GM21723 (cell line): ENCODE data around the gene AKAP6.

Experiments used
- ATAC-seq: cut with Tn5 transposase; IDR thresholded peaks from one replicate; pipeline ENCODE4 v1.9.1; 2021; ENCODE audit warnings: mild to moderate bottlenecking, moderate library complexity; ENCODE audit not compliant: unreplicated experiment

Gene AKAP6, protein sequence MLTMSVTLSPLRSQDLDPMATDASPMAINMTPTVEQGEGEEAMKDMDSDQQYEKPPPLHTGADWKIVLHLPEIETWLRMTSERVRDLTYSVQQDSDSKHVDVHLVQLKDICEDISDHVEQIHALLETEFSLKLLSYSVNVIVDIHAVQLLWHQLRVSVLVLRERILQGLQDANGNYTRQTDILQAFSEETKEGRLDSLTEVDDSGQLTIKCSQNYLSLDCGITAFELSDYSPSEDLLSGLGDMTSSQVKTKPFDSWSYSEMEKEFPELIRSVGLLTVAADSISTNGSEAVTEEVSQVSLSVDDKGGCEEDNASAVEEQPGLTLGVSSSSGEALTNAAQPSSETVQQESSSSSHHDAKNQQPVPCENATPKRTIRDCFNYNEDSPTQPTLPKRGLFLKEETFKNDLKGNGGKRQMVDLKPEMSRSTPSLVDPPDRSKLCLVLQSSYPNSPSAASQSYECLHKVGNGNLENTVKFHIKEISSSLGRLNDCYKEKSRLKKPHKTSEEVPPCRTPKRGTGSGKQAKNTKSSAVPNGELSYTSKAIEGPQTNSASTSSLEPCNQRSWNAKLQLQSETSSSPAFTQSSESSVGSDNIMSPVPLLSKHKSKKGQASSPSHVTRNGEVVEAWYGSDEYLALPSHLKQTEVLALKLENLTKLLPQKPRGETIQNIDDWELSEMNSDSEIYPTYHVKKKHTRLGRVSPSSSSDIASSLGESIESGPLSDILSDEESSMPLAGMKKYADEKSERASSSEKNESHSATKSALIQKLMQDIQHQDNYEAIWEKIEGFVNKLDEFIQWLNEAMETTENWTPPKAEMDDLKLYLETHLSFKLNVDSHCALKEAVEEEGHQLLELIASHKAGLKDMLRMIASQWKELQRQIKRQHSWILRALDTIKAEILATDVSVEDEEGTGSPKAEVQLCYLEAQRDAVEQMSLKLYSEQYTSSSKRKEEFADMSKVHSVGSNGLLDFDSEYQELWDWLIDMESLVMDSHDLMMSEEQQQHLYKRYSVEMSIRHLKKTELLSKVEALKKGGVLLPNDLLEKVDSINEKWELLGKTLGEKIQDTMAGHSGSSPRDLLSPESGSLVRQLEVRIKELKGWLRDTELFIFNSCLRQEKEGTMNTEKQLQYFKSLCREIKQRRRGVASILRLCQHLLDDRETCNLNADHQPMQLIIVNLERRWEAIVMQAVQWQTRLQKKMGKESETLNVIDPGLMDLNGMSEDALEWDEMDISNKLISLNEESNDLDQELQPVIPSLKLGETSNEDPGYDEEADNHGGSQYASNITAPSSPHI (N-terminal part only)

DNA sequence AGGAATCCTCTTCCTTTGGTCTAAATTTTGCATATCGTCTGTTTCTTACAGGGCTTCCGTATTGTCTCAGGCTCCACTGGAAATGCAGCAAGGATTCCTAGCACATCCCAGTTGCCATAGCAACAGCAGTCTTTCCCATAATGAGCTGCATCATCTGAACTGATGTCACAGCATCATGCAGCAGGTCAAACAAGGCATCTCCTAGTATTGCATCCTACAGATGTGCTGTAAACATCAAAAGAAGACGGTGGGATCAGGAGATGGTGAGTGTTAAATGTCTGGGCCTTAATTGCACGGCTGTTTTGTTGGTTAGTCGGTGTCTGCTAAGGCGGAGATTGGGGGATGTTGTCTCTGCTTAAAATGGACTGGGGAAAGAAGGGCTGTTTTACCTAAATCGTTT, at the start of gene AKAP6:
Gene AKAP6 (plus strand): TSS at position 153 of the 400 bp plus-strand sequence. CDS start 104,196 bp downstream, outside the sequence.
- no peak for ATAC-seq

DNA sequence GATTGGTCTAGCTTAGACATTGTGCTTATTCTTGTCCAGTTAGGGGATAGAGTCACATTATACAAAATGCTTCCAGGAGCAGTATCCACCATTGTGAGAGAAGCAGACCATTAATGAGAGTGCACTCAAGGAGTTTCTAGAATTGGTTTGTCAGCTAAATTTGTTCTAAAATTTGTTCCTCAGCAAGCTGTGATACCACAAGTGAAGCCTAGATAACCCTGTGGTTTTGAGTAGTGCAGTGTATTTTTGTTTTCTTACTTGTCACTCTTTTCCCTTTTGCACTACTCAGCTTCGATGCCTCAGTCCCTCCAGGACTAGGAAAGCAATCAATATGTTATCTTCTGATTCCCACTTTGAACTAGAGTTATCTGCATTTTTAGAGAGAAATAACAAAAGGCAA, 42.5 kb upstream of the AKAP6 start:
- ATAC-seq: no peak

DNA sequence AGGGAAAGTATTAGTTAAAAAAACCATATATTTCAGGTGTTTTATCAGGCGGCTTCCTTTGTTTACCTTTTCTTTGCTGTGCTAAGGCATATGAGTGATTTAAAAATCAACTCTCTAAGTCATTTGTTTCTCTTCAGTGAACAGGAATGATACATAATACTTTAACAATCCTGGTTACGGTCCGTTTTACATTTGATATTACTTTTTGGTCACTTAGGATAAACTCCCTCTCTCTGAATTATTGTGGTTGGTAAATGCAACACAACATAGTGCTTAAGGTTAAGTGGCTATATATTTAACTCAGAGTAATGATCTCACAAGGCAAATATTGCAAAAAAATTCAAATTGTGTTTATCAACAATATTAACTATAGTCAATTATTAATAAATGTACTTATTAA, 32.7 kb upstream of the AKAP6 start:
- no peak for ATAC-seq

DNA sequence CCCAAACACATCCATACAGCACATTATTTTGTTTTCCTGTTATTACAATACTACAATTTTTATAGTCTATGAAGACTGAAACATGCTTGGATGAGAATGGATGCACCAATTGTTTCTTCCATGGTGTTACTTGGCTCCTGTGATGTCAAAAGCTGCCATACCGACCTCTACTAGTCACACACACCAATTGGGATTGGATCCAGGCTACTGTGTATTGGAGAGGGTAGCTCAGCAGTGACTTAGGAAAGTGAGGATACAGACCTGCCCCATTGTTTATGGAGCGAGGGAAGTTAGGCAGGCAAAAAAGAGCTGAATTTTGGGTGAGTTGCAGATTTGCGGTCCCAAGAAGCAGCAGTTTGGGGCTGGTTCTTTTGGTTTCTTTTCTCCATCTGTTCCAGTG, 30.8 kb upstream of the AKAP6 start:
- no peak for ATAC-seq

DNA sequence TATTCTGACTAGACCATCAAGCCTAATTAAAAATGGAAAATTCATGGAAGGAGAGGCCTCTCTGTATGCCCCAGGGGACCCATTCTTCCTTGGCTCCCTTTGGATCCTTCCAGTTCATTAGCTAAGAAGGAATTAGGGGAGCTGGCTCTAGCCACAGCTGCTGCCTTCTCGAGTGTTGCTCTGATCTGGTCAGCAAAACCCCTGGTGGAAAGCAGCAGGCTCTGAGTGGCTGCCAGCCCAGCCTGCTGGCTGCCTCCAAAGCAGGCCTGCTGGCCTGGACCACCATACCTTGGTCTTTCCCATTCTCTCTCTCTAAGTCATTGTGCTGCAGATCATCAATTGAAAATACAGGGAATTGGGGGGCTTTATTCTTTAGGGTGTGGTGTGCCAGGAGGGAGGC, 29.0 kb upstream of the AKAP6 start:
- ATAC-seq: no peak

DNA sequence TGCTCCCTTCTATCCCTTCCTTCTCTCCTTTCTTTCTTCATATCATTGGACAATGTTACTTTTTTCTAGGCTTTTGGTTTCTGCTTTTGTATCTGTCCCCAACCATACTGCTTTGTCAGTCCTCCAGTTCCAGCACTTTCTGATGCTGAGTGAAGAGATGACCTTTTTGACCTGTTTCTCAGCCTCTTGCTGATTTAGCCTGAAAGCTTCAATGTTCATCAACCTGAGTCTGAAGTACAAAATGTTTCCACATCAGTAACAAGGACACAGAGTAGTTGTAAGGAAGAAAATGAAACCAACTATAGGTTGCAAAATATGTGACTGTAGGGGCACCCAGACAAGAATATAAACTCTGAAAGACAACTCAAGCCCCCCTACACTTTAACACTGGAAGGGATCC, 25.2 kb upstream of the AKAP6 start:
- ATAC-seq: no peak

DNA sequence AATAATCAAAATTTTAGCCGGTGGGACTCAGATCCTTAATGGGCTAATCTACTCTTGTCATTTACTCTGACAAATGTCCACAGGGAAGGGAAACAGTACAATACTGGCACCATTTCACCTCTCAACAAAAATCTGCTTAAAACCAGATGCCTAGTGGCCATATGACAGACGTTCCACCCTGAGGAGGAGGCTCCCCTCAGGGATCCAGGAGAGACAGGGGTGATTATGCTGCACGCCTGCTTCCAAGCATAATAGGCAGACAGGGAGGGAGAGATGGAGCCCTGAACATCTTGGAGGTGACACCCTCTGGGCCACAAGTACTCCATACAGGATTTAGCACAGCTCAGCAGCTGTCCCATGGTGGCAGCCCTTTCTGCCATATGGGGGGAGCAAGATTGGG, 24.8 kb upstream of the AKAP6 start:
- no peak for ATAC-seq

DNA sequence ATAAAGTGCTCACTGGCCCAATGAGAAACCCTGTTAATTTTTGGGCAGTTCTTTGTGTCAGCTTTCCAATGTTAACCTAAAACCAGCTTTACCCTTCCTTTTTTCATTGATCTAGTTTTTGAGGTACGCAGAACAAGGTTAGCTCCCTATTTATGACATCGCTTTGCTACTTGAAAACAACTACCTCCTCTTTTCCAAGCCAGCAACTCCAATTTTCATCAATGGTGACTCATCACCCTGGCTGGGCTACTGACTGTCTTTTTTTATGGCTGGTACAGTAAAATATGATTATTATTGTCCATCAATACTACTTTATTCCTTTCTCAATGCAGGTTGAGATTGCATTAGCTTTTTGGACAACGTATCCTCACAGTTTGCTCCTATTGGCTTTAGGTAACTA, 22.5 kb upstream of the AKAP6 start:
- no peak for ATAC-seq

DNA sequence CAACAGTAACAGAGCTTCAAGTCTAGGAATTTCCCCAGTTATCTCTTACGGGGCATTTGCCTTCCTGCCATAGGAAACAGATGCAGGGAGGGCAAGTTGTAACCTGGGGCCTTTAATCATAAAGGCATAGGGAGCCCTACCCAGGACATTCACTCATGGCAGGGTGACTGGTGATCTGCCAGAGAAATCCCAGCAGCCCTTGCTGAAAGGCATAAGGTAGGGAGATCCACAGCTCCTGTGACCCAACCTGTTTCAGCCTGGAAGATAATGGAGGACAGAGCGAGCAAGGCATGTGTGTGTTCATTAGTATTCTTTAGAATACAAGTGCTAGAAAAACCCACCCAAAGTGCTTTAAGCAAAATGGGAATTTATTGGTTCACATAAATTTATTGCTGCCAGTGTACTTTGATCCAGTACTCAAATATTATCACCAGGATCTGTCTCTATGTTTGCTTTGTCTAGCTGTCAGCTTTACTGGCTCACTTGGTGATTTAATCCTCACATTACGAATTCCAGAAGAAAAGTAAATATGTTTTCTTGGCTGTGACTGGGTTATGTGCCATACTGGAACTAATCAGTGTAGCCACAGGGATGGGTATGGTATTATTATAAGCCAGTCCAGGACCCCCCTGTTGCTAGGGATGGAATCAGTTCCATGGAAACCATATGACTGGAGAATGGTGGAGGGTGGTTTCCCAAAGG, 21.1 kb upstream of the AKAP6 start:
- no peak for ATAC-seq

DNA sequence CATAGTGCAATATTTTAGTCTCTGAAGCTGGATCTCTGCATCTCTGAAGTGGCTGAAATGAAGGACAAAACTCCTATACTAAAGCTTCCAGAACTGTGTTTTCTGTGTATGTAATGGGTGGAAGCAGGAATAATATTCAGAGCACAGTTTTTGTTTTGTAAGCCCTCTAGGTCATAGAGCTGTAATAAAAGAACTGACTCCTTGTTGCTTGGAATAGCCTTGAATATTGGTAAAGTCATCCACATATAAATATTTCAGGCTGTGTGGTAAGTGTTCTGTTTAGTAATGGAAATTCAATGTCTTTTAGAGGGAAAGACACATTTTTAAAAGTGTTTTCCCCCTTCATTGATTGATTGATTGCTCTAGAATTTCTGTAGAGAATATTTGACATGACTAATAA, 18.2 kb upstream of the AKAP6 start:
- ATAC-seq: no peak

DNA sequence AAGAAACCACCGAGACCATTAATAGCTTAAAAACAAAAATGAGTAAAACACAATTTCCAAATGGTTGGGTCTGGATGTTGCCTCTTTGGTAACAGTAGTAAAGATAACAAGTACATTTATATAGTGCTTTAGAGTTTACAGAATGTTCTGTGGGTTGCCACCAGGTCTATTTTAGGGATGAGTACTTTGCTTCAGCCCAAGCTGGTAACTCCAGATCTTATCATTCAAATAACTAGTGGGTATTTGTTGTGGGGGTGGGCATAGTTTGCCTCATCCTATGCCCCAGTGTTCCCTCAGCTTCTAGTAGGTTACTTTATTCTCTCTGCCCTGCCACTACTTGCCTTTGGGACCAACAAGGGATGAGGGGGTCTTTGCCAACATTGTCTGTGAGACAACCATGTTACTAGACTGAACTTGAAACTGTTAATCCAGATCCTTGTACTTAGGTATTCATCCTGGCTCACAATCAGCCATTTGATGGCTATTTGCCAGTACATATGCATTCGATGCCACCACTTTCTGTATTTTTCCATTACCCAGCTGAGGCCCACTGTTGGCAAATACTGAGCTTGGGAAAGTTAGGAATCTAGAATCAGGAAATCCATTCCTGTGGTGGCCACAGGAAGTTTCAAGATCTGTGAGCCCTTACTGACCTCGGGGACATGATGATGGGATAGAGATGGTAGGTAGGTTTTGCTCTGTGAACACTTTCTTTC, 17.6 kb upstream of the AKAP6 start:
- no peak for ATAC-seq

DNA sequence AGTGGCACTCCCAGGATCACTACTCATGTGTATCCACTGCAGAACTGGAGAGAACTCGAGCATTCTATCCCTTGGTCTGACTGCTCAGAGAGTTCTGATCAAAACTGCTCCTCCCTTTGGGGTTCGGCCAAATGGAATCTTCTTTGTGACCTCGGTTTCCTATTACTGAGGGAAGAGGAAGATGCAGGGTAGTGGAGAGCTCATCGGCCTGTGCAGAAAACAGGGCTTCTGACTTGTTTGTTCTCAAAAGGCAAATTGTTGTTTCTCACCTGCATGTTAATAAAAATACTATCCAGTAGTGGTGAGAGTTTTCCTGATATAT, 17.1 kb upstream of the AKAP6 start:
- no peak for ATAC-seq

DNA sequence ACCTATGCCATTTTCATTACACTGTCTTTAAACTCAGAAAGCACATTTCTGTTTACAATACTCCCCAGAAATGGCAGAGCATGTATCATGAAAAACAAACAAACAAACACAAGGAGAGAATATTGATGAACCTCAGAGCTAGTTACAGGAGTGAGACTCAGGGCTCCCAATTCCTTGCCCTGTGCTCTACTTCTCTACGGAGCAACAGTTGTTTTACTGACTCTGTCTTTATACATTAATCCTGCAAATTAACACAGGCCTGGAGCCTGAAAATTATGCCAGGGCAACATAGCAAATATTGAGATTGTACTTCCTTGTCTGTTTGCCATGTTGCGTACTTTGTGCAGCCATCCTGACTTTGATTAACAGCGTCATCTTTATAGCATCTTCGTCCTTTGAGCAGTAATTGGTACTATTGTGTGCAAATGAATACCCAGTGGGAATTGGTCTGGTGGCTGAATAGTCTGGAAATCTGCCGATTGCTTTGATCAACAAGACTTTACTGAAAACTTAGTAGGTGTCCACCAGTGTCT, 15.2 kb upstream of the AKAP6 start:
- ATAC-seq: no peak

DNA sequence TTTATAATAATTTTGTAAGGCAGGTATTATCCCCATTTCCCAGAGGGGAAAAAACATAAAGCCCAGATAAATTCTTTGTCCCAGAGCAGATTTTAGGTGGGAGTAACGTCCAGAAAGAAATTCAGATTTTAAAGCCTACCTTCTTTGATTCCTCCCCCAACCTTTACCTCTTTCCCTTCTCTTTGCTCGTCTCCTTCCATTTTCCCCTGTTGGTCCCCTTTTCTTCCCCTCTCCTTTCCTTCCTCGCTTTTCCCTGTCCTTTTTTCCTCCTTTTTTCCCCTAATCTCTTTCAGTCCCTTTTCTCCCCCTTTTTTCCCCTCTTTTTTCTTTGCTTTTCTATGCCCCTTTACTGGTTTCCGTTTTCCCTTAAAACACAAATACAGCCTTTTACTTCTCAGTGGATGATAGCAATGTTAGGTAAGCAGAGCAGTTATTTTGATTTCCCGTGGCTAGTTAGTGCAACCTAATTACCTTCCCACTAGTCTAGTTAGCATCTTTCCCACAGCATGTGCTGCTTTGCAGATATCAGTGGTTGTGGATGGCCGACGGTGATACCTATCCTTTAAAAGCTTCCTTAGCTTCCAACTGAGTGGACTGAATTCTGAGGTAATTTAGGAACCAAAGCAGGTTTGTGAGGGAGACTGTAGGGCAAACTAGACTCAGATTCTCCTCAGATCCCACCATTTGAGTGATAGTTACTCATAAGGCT, 10.9 kb upstream of the AKAP6 start:
- ATAC-seq: no peak

DNA sequence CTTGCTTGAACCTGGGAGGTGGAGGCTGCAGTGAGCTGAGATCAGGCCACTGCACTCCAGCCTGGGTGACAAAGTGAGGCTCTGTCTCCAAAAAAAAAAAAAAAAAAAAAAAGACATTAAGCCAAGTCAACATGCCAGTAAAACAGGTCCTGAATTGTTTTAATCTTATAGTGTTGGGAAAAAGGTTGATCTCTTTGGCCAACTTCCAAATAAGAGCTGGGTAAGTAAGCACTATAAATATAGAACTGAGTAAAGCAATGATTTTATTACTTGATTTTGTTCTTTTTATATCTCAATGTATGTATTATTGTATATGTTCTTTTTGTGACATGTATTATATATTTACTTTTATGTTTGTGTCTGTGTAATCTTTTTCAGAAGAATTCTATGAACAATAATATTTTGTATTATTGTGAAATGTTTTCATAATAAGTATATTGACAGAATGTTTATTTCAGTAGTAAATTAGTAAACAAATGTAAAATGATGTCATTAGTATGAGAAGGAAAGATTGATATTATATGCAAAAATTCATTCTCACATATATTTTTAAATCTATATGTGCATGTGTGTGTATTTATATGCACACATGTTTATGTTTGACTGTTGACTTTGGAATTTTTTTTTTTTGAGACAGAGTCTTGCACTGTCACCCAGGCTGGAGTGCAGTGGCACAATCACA, 9.6 kb upstream of the AKAP6 start:
- ATAC-seq: no peak

DNA sequence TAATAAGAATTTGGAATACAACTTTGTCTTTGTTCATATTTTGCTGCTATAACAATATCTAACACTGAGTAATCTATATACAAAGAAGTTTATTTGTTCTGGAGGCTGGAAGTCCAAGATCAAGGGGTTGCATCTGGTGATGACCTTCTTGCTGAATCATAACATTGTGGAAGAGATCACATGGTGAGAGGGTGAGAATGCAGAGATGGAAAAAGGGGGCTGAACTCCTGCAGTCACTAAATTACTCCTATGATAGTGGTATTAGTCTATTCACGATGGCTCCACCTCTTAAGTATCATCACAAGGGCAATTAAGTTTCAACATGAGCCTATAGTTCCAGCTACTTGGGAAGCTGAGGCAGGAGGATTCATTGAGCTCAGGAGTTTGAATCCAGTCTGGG, 4.5 kb upstream of the AKAP6 start:
- no peak for ATAC-seq

DNA sequence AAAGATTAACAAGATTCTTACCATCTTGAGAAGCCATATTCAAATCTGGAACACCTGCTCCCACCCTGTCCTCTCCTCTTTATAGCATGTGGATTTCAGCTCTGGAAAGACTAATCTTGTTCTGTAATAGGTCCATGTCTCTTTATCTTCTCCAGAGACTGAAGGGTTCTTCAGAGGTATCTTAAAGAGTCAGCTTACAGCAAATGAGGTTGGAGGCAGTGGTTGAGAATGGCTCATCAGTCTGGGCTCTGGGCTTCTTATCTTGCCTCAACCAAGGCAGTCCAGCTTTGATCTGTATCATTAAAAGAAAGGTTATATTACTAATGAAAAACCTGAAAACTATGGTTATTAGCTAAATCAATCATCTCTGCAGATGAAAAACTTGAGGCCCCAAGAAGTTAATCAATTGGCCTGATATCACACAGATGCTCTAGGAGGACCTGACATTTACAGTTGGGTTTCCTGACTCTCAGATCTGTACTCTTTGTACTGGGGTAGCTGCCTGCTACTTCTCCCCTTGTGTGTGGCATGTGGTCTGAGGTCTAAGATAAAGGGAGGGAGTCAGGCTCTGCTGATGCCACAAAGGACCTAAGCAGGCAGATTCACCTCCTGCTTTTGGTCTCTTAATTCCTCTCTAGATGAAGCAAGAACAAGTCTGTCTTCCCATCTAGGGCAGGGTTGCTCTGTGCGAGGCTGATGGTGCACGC, 1.7 kb upstream of the AKAP6 start:
- no peak for ATAC-seq

DNA sequence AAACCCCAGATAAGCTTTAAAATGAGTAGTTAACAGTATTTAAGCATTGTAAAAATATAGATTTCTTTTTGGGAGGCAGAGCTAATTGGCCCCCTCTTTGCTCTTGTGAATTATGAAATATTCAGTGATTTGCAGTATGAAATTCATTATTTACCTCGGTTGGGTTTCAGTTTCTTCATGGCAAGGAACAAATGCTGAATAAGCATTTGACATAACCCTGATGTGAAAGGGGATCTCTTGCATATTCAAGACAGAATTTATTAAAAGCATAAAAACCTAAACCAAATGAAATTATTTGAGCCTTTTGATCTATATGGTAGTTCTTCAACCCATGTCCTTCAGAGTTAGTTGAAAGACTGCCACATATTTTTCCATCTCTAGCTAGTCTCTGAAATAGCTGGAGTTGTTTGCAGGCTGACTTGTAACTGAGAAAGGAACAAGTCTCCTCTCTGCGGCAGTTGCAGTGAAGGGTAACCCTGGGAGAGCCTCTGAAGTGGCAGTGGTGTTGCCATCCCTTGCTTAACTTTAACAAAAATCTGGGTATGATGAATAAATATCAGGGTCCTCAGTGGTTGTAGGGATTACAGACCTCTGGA, 690 bp downstream of the AKAP6 start:
- ATAC-seq: no peak
